Muscle of arm (tissue), 12 donors: ENCODE results near the gene SREBF2. TPM values are rescaled to one million over a fixed set of nuclear protein-coding genes. Genes with fewer than 3 reads are reported as not detected.

Source experiments
- DNase-seq: peaks from one replicate; pipeline ENCODE4 v3.0.0-alpha.2; 2013
- polyA plus RNA-seq, 12 donors: library from polyadenylated mRNA; unstranded; fragments of 120-200 nt; gene quantifications; one replicate each; pipeline ENCODE4 v1.2.1, GENCODE V29; 2013; ENCODE audit not compliant: insufficient read length in 12 of 12

Gene SREBF2
- polyA plus RNA-seq, 12 donors: 68.0 to 110 (median 86.1) TPM; not detected in 1

DNA sequence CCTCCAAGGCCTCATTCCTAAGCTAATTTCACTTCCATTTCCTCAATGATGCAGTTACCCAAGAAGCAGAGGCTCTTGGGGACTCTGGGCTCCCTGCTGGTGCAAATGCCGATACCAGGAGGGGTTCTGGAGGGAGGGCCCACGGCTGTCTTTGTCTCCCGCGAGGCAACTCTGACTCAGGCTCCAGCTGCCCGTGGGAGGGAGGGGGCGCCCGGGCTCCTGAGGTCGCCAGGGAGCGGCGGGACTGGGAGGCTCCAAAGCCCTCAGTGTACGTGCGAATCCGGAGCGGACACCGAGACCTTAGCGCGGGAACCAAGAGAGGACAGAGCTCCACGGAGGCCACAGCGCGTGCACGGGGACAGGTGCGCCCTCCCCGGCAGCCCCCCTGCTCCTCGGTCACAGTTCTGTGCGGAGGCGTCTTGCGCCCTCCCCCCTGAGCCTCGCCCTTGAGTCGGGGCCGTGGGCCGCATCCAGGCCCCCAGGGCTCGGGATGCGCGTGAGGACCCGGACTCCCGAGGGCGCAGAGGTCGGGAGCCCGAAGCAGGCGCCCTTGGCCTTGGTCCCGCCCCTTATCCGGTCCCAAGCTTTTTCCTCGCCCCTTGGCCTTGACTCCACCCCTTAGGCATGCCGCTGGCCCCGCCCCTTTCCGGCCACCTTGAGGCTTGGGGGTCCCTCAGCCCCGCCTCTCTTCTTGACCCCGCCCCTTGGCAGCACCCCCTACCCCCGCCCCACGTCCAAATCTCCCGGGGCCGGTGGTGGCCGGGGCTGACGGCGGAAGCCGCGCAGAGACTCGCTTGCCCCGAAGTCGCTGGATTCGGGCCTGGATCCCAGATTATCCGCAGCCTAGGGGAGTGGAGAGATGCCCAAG lies 86.7 kb downstream of the SREBF2 start:
- no peak for DNase-seq

DNA sequence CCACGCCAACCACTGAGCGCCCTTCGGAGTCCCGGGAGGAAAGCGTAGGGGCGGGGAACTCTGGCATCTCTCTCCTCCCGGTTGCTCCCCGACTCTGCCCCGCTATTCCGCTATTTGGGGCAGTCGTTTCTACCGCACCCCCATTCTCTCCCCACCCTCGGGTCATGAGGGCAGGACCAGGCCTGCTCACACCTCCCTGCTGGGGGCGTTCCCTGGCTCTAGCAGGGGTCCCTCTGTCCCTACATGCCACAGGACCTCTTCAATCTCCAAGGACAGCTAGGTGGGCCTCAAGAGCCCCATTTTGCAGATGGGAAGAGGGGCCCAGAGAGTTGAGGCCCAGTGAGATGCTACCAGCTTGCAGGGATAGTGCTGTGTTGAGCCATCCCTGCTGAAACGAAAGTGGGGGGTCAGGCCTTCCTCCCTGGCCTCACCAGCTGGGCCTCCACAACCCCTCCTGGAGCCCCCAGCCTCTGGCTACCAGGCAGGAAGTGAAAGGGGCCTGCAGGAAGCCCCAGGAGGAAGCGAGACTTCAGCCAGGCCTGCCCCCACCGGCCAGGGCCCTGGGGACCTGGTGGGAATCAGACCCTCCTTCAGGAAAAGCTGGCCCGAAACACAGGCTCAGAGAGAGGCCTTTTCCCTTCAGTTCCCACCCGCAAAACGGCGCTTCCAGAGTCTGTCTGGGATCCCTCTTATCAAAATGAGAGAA lies 87.5 kb downstream of the SREBF2 start:
- DNase-seq: no peak

DNA sequence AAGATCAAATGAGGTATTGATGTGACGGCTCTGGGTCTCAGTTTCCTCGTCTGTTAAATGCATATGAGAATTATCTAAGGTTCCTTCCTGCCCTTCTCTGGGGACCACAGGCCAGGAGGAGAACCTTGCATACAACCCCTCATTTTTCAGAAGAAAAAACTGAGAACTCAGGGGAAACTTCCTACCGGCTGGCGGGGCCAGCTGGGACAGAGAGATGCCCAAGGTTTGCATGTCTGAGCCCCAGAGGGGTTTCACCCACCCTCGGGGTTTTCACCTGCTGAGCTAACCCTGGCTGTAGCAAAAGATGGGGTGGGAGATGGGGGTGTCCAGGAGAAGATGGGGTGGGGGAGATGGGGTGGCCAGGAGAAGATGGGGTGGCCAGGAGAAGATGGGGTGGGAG lies 89.4 kb downstream of the SREBF2 start:
- no peak for DNase-seq

DNA sequence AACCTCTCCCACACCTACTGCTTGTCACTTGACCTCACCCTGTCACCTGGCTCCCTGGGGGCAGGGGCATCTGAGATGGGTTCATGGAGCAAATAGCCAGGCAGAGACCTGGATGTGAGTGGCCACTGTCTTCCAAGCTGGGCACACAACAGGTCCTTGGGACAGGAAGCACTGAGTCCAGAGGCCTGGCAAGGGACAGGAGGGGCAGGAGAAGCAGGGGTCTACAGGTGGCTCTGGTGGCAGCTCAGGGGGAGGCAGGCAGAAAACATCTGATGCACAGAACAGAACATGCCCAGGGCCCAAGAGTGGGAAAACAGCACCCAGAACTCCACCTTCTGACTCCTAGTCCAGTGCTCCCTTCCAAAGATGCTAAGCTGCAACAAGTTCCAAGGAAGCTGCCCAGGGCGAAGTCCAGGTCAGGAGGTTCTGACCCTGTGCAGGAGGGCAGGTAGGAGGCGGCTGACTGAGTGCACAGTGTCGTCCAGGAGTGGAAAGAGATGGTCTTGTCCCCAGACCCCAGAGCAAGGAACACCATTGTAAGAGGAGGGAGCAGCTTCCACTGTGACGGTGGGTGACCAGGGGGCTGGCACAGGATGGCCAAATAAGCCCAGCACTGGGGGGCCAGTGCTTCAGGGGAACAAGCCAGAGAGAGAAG lies 90.2 kb downstream of the SREBF2 start:
- no peak for DNase-seq

DNA sequence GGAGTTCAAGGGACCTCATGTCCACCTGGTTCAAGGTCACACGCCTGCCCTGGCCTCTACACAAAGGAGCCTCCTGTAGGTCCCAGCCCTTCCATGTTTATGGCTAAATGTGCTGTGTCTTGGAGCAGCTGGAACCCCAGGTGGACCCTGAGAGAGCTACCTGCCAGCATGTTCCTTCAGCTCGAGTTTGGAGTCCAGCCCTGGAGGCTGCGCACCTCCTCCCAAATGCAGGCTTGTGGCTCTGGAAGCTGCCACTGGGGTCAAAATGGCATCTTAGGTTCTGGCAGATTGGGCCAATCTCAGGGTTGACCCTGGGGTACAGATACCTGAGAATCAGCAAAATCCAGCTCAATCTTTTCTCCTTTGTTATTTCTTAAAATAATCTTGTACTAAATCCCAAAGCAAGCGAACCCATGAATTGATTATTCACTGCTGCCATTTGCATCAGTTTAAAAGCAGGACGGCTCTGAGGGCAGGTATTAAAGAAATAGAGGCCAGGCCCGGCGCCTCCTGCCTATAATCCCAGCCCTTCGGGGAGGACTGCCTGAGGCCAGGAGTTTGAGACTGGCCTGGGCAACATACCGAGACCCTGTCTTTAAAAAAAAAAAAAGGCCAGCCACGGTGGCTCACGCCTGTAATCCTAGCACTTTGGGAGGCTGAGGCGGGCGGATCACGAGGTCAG lies 90.8 kb downstream of the SREBF2 start:
- DNase-seq: no peak

DNA sequence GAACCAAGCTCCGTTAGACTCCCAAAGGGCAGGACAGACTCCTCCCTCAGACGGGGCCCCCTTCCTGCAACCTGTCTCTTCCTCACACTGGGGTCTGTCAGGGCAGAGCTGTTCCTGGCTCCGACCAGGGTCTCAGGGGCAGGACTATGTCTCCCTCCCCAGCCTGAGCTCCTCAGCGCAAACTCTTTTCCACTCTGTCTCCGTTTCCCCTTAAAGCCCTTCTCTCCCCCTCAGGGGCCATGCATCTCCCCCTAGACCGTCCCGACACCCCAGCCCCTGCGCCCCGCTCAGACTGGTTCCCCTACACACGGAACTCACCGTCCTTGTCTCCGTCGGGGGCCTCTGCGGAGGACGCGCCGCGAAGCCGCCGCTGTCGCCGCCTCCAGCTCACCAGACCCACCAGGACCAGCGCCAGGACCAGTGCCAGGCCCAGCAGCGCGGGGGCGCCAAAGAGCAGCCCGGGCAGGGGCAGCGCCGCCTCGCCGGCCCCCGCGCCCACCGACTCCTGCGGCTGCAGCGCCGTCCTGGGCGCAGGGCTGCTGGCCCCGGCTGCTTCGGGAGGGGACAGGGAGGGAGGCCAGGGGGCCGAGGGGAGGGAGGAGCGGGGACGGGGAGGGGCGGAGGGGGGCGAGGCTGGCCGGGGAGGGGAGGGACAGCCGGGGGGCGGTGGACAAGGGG lies 93.0 kb downstream of the SREBF2 start:
- DNase-seq: no peak

DNA sequence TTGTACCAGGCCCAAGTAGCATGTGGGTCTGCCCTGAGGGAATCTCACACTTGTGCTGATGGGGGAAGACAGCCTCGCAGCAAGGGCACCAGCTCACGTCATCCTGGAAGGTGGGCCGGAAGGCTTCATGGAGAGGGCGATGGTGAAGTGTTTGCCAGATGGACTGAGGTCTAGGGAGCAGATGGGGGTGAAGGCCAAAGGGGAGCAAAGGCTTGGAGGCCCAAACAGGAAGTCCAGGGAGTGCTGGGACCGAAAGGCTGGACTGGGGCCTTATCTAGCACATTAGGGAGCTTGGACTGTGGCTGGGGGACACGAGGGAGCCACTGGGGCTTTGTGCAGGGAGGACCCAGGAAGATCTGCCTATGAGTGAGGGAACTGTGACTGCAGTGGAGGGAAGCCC lies 94.9 kb downstream of the SREBF2 start:
- no peak for DNase-seq

DNA sequence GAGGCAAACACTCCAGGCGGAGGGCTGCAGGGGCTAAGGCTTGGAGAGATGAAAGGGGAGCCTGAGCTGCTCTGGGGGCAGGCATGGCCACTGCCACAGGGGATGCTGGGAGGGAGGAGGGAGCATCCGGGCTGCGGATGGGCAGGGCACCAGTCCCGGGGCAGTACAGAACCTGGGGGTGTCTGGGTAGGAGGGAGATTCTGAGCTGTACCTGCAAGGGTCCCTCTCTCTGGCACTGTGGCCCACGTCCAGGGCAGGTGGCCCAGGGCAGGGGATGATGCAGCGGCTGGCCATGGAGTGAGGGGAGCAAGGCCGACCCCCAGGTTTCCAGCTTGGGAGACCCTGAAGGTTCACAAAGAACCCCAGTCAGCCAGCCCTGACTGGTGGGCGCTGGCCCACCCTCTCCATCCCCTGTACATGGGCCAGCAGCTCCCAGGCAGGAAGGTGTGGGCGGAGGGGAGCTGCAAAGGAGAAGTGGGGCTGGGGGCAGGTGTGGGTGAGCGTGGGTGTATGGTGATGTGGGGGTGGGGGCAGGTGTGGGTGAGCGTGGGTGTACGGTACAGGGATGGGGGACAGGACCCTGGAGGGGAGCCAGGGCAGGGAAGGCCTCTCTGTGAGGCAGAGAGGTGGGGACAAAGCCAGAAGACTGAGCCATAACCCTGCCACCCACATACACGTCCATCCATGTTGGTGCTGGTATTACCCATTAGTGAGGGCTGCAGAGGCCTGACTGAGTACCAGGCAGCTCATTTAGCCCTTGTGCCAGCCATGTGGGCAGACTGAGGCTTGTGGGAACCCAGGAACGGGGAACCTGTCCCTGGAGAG lies 95.9 kb downstream of the SREBF2 start:
- DNase-seq: no peak

DNA sequence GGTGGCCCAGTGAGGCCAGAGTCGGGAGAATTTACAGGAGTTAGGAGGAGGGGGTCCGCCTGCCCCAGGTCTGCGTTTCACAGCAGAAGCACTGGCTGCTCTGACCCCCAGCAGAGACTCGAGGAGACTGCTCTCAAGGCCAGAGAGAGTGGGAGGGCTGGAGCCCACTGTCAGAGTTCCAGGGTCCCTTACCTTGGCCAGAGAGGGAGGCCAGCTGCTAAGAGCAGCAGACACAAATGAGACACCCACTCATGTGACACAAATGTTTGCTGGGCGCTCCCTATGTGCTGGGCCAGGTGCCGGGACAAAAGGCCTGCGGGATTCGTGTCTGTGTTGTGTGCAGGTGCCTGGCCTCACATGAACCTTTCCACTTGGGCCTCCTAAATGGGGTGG lies 96.5 kb downstream of the SREBF2 start:
- DNase-seq: no peak

DNA sequence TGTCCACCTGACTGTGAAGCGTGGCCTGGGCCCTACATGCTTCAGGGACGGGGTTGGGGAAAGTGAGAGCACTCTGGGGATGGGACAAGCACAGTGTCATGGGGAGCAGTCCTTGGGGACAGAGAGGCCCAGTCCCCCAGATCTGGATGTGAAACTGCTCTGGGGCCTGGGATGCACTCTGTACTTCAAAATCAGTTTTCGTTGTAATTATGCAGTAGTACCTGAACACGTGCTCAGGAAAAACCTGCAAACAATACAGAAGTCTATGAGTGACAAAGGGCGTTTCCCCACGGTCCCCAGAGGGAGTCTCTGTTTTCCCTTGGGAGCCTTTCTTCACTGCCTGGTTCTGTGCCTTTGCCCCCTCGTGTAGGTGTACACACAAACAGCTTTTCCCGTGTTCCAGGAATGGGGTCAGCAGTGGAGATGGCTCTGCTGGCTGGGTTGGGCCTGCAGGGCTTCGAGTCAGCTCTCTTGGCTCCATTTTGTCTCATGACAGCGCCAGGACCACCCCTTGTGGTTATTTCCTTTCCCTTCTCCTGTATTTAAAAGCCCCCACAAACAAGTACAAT lies 98.9 kb downstream of the SREBF2 start:
- DNase-seq: no peak

DNA sequence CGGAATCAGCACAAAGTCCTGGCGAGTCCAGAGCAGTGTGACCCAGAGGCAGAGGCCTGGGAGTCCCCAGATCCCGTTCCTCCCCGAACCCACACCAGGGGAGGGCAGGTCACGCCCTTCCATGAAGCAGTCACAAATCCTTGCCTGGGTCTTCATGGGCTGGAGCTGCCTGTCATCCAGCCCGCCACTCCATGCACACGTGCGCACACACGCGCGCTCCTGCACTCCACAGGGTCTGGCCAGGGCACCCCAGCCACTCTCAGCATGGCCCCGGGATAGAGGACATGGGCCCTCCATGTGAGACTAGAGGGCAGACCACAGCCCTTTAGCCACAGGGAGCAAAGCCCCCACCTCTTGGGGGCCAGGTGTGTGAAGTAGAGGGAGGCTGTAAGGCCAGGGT lies 99.4 kb downstream of the SREBF2 start:
- DNase-seq: no peak

DNA sequence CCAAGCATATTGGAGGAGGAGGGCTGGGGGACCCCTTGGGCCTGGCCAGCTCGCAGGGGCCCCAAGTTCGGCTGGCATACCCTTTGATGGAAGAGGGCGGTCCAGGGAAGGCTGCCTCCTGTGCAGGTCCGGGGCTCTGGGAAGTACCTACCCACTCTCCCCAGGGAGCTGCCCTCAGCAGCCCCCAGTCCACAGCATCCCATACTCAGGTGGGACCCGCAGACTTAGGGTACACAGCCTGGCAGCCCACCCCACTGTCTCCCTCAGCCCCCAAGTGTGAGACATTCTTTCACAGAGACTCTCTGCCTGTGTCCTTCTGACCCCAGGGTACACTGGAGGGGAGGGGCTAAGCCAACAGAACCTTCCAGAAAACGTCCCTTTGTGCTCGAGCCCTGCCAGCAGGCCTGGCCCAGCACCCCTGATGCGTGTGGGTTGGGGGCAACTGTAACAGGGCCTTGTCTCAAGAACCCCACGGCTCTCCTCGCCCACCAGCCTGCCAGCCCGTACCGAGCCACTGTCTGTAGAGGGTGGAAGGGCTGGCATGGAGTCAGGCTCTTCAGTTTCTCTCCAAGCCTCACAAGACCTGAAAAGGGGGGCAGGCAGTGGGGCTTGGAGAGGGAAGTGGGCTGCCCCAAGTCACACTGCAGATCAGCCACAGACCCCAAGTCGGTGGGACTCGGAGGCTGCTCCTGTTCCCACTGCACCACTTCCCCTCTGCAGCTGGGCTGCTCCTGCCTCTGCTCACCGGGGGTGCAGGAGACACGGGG lies 100.7 kb downstream of the SREBF2 start:
- DNase-seq: no peak

DNA sequence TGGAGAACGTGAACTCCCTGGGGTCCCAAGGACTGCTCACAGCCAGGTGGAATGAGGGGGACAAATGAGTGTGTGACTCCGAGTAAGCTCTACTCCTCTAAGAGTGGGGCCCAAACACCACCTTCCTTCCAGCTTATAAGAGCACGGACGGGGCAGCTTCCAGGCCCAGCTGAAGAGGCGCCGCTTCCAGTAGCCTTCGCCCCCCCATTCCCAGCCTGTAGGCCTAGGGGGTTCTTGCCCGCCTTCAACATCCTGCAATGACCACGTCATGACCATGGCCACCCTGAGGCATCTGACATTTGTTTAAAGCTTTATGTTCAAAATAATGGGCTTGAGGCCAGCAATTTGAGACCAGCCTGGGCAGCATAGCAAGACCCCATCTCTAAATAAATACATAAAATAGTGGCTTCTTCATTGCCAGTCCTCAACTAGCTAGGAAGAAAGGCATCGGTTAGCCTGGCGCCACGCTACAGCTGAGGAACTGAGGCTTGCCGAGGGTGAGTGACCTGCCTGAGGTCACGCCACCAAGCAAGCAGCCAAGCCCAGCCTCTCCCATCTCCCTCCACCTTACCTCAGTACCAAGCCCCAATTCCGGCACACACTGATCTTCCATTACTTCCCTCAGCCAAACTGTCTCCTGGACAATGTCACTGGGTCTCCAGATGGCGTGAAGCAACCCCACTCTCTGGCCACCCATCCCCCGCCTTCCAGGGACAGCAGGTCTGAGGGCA lies 101.5 kb downstream of the SREBF2 start:
- no peak for DNase-seq

DNA sequence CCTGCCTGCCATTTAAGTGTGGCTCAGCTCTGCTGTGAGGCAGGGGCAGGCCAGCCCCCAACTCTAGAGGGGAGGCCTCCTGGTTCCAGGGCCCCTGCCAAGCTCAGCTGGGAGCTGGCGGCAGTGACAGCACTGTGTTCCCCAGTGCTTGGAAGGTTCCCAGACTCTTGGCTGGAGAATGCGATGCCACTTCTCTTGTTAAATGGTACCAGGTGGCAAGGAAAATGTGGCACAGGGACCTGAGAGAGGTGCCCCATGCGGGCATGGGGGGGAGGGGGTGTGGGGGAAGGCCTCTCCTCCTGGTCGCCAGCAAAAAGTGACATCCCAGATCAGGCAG lies 102.1 kb downstream of the SREBF2 start:
- DNase-seq: no peak

DNA sequence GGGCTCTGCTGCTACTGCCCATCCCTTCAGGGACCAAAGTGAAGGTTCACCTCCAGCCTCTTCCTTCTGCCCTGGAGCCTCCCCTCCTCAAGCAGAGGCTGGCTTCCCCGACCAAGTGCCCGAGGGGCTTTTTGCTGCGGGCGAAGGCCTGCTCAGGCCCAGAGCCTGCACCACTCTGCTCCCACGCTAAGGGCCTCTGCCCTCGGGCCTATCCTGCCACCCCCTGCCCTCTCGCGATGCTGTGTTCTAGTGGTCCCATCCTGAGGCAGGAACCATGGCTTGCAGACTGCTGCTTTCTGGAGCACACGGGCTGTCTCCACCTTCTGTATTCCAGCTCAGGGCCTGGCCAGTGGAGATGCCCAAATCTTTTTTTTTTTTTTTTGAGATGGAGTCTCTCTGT lies 102.6 kb downstream of the SREBF2 start:
- DNase-seq: no peak

DNA sequence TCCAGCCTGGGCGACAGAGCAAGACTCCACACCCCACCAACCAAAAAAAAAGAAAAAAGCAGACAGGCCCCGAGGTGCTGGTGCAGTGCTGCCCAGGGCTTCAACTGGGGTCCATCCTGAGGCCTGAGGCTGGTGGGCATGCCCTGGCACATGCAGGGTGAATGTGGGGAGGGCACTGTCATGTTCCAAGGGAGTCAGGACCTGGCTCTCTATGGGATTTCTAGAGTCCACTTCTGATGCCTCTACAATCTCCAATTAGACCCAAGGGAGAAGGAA lies 103.9 kb downstream of the SREBF2 start:
- no peak for DNase-seq

DNA sequence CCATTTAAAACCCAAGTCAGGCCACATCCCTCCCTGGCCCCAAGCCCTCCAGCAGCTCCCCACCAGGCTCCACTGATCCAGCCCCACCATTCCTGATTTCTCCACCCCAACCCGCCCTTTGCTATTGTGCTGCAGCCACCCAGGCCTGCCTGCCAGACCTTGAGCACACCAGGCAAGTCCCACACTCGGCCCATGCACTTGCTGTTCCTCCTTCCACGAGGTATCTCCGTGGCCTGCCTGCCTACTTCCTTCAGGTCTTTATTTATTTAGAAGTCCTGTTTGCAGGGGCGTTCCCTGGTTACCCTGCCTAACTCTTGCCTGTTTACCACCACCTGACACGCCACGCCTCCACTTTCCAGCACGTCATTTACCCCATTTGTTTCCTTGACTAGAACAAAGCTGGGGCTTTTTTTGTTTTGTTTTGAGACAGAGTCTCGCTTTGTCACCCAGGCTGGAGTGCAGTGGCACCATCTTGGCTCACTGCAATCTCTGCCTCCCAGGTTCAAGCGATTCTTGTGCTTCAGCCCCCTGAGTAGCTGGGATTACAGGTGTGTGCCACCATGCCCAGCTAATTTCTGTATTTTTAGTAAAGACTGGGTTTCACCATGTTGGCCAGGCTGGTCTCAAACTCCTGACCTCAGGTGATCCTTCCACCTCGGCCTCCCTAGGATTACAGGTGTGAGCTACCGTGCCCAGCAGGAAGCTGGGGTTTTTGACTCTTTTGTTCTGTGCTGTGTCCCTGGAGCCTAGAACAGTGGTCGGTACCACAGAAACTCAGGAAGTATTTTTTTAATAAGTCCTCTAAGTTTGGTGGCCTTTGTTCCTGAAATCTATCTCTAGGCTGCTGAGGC lies 107.3 kb downstream of the SREBF2 start:
- no peak for DNase-seq
